NOMO-1 (cell line): ENCODE data around the gene PTGS1.

Source experiments
- DNase-seq, 2 experiments: peaks; one replicate each; lab custom pipeline; 2025; ENCODE audit not compliant: unreplicated experiment in 2 of 2; lab: John Stamatoyannopoulos, UW

Gene PTGS1

GRCh38 chr9:122371846-122372245 lies 1.0 kb downstream of the PTGS1 start:
- no peak for DNase-seq

GRCh38 chr9:122372856-122373845 lies 2.3 kb downstream of the PTGS1 start:
- no peak for DNase-seq

GRCh38 chr9:122374885-122375420 lies 4.1 kb downstream of the PTGS1 start:
- no peak for DNase-seq

- DNase-seq, result no peak
Measured at GRCh38 chr9:122376796-122377195, 6.0 kb downstream of the PTGS1 start.

GRCh38 chr9:122377241-122378164 lies 6.7 kb downstream of the PTGS1 start:
- no peak for DNase-seq

GRCh38 chr9:122378236-122378635 lies 7.4 kb downstream of the PTGS1 start:
- DNase-seq, result no peak

- no peak for DNase-seq
Measured at GRCh38 chr9:122379340-122379739, 8.5 kb downstream of the PTGS1 start.

- no peak for DNase-seq
Measured at GRCh38 chr9:122380293-122380692, 9.5 kb downstream of the PTGS1 start.

GRCh38 chr9:122381206-122381950 lies 10.6 kb downstream of the PTGS1 start:
- DNase-seq, result no peak

GRCh38 chr9:122382901-122383850 lies 12.4 kb downstream of the PTGS1 start:
- DNase-seq, result no peak

GRCh38 chr9:122383992-122384461 lies 13.2 kb downstream of the PTGS1 start:
- no peak for DNase-seq

- no peak for DNase-seq
Measured at GRCh38 chr9:122386311-122386872, 15.6 kb downstream of the PTGS1 start.

- no peak for DNase-seq
Measured at GRCh38 chr9:122387536-122387935, 16.7 kb downstream of the PTGS1 start.

- no peak for DNase-seq
Measured at GRCh38 chr9:122389195-122389594, 18.4 kb downstream of the PTGS1 start.

- peak; percentile 38 to 52 for DNase-seq
Measured at GRCh38 chr9:122389799-122390481, 19.1 kb downstream of the PTGS1 start.

GRCh38 chr9:122392284-122392683 lies 21.5 kb downstream of the PTGS1 start:
- no peak for DNase-seq

GRCh38 chr9:122392714-122393113 lies 21.9 kb downstream of the PTGS1 start:
- DNase-seq, result no peak

- no peak for DNase-seq
Measured at GRCh38 chr9:122393284-122393983, 22.6 kb downstream of the PTGS1 start.
